Cardiac septum (tissue), 1 donor: ENCODE data around the gene FAM222B. TPM values are rescaled to one million over a fixed set of nuclear protein-coding genes. Genes with fewer than 3 reads are reported as not detected.
"Not testable (repeated sequence)": the region's sequence is repeated elsewhere in the genome, so short reads cannot be mapped to it uniquely, and the experiment has no call there.

Source experiments
- DNase-seq: peaks from one replicate; pipeline ENCODE4 v3.0.0-alpha.2; 2020; ENCODE audit warnings: low spot score
- intact Hi-C: fragments of 100-400 bp; cut with DNase I; formaldehyde crosslinking; loops from one replicate; pipeline ENCODE4 v1.14.0; 2022
- total RNA-seq: library from RNA; stranded (reverse); fragmentation: NEBNext Ultra II Directional; extraction: Animal tissue kit (Norgen Biotek cat#: 25700); gene quantifications from one replicate; pipeline ENCODE4 v1.2.1, GENCODE V29; 2021
- donor health status: DM: no; HTN: no; CAD: no.

The FAM222B gene
- total RNA-seq, 1 donor from 2014 or later = 18.6 TPM

DNA sequence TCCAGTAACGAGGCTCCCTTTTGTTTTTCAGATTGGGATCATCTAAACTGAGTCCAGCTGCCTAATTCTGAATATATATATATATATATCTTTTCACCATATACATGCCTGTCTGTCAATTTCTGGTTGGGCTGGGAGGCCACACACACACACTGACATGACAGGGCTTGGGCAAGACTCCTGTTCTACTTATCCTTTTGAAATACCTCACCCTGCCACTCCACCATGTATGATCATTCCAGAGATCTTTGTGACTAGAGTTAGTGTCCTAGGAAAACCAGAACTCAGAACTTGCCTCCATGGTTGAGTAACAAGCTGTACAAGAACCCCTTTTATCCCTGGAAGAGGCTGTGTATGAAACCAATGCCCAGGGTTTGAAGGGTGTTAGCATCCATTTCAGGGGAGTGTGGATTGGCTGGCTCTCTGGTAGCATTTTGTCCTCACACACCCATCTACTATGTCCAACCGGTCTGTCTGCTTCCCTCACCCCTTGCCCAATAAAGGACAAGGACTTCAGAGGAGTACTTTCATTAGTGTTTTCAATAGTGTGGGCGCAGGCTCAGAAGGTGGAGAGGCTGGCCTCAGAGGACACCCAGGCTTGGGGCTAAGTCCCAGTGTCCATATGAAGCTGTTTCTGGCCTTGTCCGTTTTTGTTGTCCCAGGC, 118.6 kb downstream of the FAM222B start:
- DNase-seq = not testable (repeated sequence)
- intact Hi-C loops = loop anchor here (10.0 kb wide), 1 partner anchor 391 kb away; no protein-coding TSS in a partner anchor

DNA sequence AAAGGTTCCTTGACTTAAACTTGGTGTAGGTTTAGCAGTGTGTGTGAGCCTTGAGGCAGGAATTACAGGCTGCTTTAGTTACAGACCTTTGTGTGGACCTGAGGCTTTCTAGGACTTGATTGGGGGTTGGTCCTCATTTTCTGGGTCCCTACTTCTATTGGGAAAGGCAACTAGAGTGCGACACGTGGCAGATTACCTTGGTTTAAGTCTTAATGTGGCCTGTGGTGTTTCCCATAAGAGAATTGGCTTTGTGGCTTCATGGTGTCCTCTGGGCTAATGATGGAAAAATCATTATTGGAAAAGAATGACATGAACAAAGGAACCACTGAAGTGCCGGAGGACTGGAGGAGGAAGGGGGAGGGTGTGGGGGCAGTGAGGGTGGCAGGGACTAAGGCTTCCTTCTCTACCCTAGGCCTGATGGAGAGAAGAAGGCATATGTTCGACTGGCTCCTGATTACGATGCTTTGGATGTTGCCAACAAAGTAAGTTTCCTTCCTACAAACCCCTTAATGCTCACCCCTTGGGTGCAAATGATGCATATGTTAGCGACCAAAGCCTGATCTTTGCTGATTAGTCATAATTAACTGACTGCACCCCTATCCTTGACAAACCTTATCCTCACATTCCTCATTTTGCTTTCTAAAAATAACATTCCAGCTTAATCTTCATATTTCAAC, 119.3 kb downstream of the FAM222B start:
- intact Hi-C loops = loop anchor here (10.0 kb wide), 1 partner anchor 392 kb away; no protein-coding TSS in a partner anchor
- no peak for DNase-seq

GRCh38 chr17:28722417-28723158, 120.0 kb downstream of the FAM222B start:
- no peak for DNase-seq
- intact Hi-C loops = loop anchor here (10.0 kb wide), 1 partner anchor 392 kb away; no protein-coding TSS in a partner anchor

DNA sequence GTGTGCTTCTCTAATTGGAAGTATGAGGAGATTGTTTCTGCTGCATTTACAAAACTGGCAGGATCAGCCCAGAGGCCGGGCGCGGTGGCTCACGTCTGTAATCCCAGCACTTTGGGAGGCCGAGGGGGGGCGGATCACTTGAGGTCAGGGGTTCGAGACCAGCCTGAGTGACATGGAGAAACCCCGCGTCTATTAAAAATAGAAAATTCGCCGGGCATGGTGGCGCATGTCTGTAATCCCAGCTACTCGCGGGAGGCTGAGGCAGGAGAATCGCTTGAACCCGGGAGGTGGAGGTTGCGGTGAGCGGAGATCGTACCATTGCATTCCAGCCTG, 121.6 kb downstream of the FAM222B start:
- not testable (repeated sequence) for DNase-seq
- intact Hi-C loops = loop anchor here (10.0 kb wide), 1 partner anchor 394 kb away; no protein-coding TSS in a partner anchor

- no peak for DNase-seq
- intact Hi-C loops = loop anchor here (10.0 kb wide), 1 partner anchor 394 kb away; no protein-coding TSS in a partner anchor
These were observed 122.2 kb downstream of the FAM222B start for GRCh38 chr17:28720247-28720996.

GRCh38 chr17:28719021-28719433, 123.6 kb downstream of the FAM222B start:
- intact Hi-C loops = loop anchor here (1.0 kb wide), 1 partner anchor 232 kb away; the partner anchor contains the start of gene PHF12
- no peak for DNase-seq

DNA sequence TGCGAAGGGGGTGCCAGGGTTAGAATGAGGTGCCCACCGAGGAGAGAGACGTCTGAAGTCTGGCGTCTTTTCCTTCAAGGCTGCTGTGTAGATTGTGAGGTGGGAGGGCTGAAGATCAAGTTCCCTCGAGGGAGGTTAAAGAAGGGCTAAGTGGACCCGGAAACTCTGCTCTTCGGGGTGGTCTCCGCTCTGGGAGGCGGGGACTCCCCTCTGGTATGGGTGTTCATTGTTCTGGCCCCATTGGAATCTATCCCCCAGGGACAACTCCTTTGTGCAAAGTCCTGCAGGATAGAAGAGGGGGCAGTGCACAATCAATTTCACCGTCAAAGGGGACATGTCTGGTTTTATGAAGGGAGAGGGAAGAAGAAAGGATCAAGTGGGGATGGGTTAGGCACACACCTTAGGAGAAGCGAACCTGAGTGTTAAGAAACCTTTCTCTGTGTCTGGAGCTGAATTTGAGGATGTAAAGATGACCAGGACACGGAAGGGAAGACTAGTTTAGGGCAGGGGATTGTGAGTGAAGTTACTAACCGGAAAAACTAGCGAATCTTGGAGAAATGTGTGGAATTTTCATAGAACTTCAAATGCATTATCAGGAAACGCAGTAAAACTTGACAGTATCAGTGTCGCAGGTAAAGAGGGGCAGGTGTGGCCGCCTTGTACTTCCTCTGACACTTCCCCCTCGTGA, 124.1 kb downstream of the FAM222B start:
- intact Hi-C loops = loop anchor here (1.0 kb wide), 1 partner anchor 233 kb away; the partner anchor contains the start of gene PHF12
- no peak for DNase-seq

- intact Hi-C loops = no loop called here
- DNase-seq = no peak
These were observed 124.8 kb downstream of the FAM222B start, which contains the start of gene RAB34 for GRCh38 chr17:28717578-28718332. Gene RAB34 (minus strand): TSS chr17:28717868. CDS start chr17:28717266, 602 bp downstream.

DNA sequence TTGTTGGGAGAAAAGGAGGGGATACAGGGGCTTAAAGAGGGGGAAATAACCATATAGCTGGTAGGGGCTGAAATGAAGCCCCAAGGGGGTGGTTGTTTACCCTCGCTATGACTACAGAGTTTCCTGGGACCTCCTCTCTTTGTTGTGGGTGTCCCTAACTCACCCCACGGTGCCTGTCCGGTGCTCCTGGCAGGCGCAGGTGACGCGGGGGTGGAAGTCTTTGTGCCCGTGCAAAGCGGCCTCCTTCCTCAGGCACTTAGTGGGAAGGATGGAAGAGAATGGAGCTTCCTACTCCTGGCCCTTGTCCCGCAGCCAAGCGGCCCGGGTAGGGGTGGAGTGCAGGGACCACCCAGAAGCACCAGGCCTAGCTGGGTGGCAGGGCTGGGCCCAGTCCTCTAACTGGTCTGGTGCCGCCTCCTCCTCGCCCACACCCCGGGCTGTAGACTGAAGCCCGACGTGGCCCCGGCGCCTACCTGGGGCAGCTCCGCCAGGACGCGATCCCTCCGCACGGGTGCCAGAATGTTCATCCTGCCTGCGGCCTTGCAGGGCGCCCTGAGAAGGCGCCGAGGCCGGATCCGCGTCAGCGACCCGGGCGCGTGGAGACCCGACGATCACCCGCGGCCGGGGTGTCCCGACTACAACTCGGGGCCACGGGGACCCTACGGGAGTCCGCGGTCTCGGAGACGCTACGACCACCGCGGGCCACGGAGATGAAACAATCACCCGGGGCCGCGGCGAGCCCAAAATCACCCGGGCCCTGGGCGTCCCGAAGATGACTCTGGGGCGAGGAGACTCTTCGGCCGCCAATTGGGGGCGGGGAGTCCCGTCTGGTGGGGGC, 125.6 kb downstream of the FAM222B start:
- intact Hi-C loops = no loop called here

GRCh38 chr17:28715217-28715616, 127.4 kb downstream of the FAM222B start:
- DNase-seq = no peak
- intact Hi-C loops = no loop called here

More for the DNA sequence above, 125.6 kb downstream of the FAM222B start:
- DNase-seq = no peak

GRCh38 chr17:28714281-28714680, 128.3 kb downstream of the FAM222B start:
- intact Hi-C loops = no loop called here
- no peak for DNase-seq

DNA sequence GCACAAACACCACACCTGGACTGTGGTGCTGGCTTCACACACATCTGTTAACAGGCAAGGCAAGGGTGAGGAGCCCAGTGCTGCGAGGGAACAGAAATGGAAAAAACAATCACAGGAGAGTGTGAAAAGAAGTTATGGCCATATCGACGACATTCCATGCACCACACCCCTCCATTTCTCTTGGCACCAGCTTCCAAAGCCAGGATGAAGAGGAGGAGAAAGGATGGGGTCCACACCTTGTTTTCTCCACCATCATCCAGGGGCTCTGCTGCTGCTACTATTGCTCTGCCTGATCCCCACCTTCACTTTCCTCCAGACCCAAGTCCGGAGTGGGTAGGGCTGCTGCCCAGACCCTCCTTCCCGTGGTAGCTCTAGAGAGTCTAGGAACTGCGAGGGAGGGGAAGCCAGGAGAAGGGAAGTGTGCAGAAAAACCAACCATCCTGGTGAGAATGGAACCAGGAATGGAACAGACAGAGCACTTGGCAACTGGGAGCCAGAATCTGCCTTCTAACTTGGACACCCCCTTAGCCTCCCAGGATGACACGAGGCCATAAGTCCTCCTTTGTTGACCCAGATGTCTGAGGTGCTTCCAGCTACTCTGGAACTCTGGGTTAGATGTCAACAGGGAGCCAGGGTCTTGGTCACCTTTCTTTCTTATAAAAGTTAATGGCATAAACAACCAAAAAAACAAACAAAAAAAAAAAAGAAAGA, 129.7 kb downstream of the FAM222B start:
- intact Hi-C loops = no loop called here
- no peak for DNase-seq

- peak; percentile 87 for DNase-seq
- intact Hi-C loops = no loop called here
These were observed 130.4 kb downstream of the FAM222B start for GRCh38 chr17:28712032-28712704.

DNA sequence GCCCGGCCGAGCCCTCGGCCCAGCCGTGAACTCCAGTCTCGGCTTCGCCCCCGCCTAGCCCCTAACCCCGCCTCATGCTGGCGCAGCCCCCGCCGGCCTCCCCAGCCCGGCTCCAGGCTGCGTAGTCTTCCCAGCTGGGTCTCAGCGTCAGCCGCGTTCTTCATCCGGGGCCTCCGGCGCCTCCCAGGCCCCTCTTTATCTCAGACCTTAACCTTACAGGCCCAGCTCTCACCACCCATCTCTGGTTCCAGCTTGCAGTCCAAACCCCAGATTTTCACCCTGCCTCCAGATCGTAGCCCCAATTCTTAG, 130.9 kb downstream of the FAM222B start, which contains the start of gene PROCA1:
Gene PROCA1 (minus strand): TSS at position 166 of the 309 bp plus-strand sequence. CDS start 228 bp downstream, outside the sequence.
- intact Hi-C loops = no loop called here
- DNase-seq = no peak

DNA sequence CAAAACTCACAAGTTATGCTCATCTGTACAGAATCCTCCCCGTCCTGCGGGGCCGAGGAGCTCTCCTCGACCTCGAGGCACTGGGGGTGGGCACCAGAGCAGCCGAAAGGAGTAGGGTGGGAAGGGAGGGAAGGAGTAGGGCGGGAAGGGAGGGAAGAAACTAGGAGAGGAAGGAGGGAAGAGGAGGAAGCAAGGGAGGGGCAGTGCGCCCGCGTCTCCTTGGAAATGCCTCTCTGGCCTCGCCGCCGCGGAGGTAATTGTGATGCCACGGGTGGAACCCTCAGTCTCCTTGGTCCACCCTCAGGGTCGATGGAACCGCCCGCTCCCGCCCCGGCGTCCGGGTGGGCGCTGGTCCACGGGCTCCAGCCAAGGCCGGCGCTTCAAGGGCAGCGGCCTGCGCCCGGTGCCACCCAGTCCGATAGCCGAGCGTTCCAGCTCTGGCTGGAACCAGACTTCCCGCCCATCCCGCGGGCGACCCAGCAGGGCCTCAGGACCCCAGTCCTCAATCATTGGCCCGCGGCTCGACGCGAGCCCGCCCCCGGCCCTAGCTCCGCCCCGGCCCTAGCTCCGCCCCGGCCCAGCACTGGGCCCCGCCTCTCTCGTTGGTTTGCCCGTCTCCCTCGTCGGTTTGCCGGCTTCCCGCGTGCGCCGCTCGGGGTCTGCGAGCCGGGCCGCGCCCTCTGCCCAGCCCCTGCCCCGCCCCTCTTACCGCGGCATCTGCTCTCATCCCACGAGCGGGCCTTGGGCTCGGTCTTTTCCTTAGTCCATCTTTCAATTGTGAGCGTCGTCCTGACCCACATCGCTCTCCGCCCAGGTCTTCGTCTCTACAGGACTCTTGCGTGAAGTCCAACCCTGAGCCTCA, 131.5 kb downstream of the FAM222B start:
- DNase-seq = peak; percentile 96
- intact Hi-C loops = no loop called here
